Measurements from ENCODE around the gene RHOA.
"Not testable (repeated sequence)": the region's sequence is repeated elsewhere in the genome, so short reads cannot be mapped to it uniquely, and the experiment has no call there.

The RHOA gene

GRCh38 chr3:49397470-49397869 lies 14.3 kb downstream of the RHOA start:
- Histone ChIP-seq H3K9me3 (ENCODE audit: control insufficient read depth in 1 of 2, low read length in 2 of 2) (no peaks in the 10 kb centered on the region), H3K4me3 (ENCODE audit: low read depth in 1 of 2, low read length in 2 of 2) (no peak overlapping the region), H3K27ac (ENCODE audit: low read depth, low read length) (no peak overlapping the region), H3K4me1 (ENCODE audit: control insufficient read depth in 1 of 2, insufficient read depth in 2 of 2, low read length in 2 of 2) (peaks cover 4 to 8% of the 10 kb centered on the region in 2 donors), H3K36me3 (ENCODE audit: control insufficient read depth in 1 of 2, insufficient read depth in 2 of 2, low read length in 2 of 2) (peaks cover 0 to 28% of the 10 kb centered on the region in 2 donors), H3K27me3 (ENCODE audit: control insufficient read depth in 1 of 2, insufficient read depth in 2 of 2, low read length in 2 of 2) (no peaks in the 10 kb centered on the region), H3K9ac (ENCODE audit: low read depth in 1 of 2, low read length in 2 of 2) (no peak overlapping the region)

GRCh38 chr3:49391310-49391709 lies 20.5 kb downstream of the RHOA start:
- H3K27me3 ChIP-seq (ENCODE audit: control insufficient read depth in 1 of 2, insufficient read depth in 2 of 2, low read length in 2 of 2), result not testable (repeated sequence)

GRCh38 chr3:49389297-49389696 lies 22.5 kb downstream of the RHOA start:
- peaks cover 0 to 11% of the 10 kb centered on the region in 2 donors for H3K36me3 ChIP-seq (ENCODE audit: control insufficient read depth in 1 of 2, insufficient read depth in 2 of 2, low read length in 2 of 2)
- no peak overlapping the region for H3K27ac ChIP-seq (ENCODE audit: low read depth, low read length)
- no peak overlapping the region for H3K9ac ChIP-seq (ENCODE audit: low read depth in 1 of 2, low read length in 2 of 2)
- H3K9me3 ChIP-seq (ENCODE audit: control insufficient read depth in 1 of 2, low read length in 2 of 2), result no peaks in the 10 kb centered on the region
- H3K27me3 ChIP-seq (ENCODE audit: control insufficient read depth in 1 of 2, insufficient read depth in 2 of 2, low read length in 2 of 2), result no peaks in the 10 kb centered on the region
- no peak overlapping the region for H3K4me3 ChIP-seq (ENCODE audit: low read depth in 1 of 2, low read length in 2 of 2)
- H3K4me1 ChIP-seq (ENCODE audit: control insufficient read depth in 1 of 2, insufficient read depth in 2 of 2, low read length in 2 of 2), result peaks cover 0 to 10% of the 10 kb centered on the region in 2 donors

More at GRCh38 chr3:49391310-49391709, 20.5 kb downstream of the RHOA start:
- not testable (repeated sequence) for H3K9ac ChIP-seq (ENCODE audit: low read depth in 1 of 2, low read length in 2 of 2); H3K4me3 ChIP-seq (ENCODE audit: low read depth in 1 of 2, low read length in 2 of 2); H3K9me3 ChIP-seq (ENCODE audit: control insufficient read depth in 1 of 2, low read length in 2 of 2); H3K4me1 ChIP-seq (ENCODE audit: control insufficient read depth in 1 of 2, insufficient read depth in 2 of 2, low read length in 2 of 2); H3K27ac ChIP-seq (ENCODE audit: low read depth, low read length)
- peaks cover 0 to 23% of the 10 kb centered on the region in 2 donors for H3K36me3 ChIP-seq (ENCODE audit: control insufficient read depth in 1 of 2, insufficient read depth in 2 of 2, low read length in 2 of 2)

- peaks cover 0 to 7% of the 10 kb centered on the region in 2 donors for H3K36me3 ChIP-seq (ENCODE audit: control insufficient read depth in 1 of 2, insufficient read depth in 2 of 2, low read length in 2 of 2)
- peaks cover 0 to 10% of the 10 kb centered on the region in 2 donors for H3K4me1 ChIP-seq (ENCODE audit: control insufficient read depth in 1 of 2, insufficient read depth in 2 of 2, low read length in 2 of 2)
- no peak overlapping the region for H3K27ac ChIP-seq (ENCODE audit: low read depth, low read length)
- no peak overlapping the region for H3K4me3 ChIP-seq (ENCODE audit: low read depth in 1 of 2, low read length in 2 of 2)
- H3K9me3 ChIP-seq (ENCODE audit: control insufficient read depth in 1 of 2, low read length in 2 of 2), result no peaks in the 10 kb centered on the region
- no peak overlapping the region for H3K9ac ChIP-seq (ENCODE audit: low read depth in 1 of 2, low read length in 2 of 2)
- no peaks in the 10 kb centered on the region for H3K27me3 ChIP-seq (ENCODE audit: control insufficient read depth in 1 of 2, insufficient read depth in 2 of 2, low read length in 2 of 2)
Observed at GRCh38 chr3:49388289-49388820, 23.4 kb downstream of the RHOA start.

GRCh38 chr3:49387721-49388120 lies 24.1 kb downstream of the RHOA start:
- Histone ChIP-seq H3K9me3 (ENCODE audit: control insufficient read depth in 1 of 2, low read length in 2 of 2) (no peaks in the 10 kb centered on the region), H3K27ac (ENCODE audit: low read depth, low read length) (no peak overlapping the region), H3K4me1 (ENCODE audit: control insufficient read depth in 1 of 2, insufficient read depth in 2 of 2, low read length in 2 of 2) (peaks cover 0 to 10% of the 10 kb centered on the region in 2 donors)

GRCh38 chr3:49386056-49386756 lies 25.6 kb downstream of the RHOA start:
- H3K36me3 ChIP-seq (ENCODE audit: control insufficient read depth in 1 of 2, insufficient read depth in 2 of 2, low read length in 2 of 2), result peaks cover 0 to 5% of the 10 kb centered on the region in 2 donors
- H3K27me3 ChIP-seq (ENCODE audit: control insufficient read depth in 1 of 2, insufficient read depth in 2 of 2, low read length in 2 of 2), result no peaks in the 10 kb centered on the region
- no peak overlapping the region for H3K27ac ChIP-seq (ENCODE audit: low read depth, low read length)
- H3K9ac ChIP-seq (ENCODE audit: low read depth in 1 of 2, low read length in 2 of 2), result no peak overlapping the region
- H3K9me3 ChIP-seq (ENCODE audit: control insufficient read depth in 1 of 2, low read length in 2 of 2), result no peaks in the 10 kb centered on the region
- H3K4me1 ChIP-seq (ENCODE audit: control insufficient read depth in 1 of 2, insufficient read depth in 2 of 2, low read length in 2 of 2), result peaks cover 0 to 10% of the 10 kb centered on the region in 2 donors
- H3K4me3 ChIP-seq (ENCODE audit: low read depth in 1 of 2, low read length in 2 of 2), result no peak overlapping the region

More at GRCh38 chr3:49387721-49388120, 24.1 kb downstream of the RHOA start:
- Histone ChIP-seq H3K4me3 (ENCODE audit: low read depth in 1 of 2, low read length in 2 of 2) (no peak overlapping the region), H3K9ac (ENCODE audit: low read depth in 1 of 2, low read length in 2 of 2) (no peak overlapping the region), H3K36me3 (ENCODE audit: control insufficient read depth in 1 of 2, insufficient read depth in 2 of 2, low read length in 2 of 2) (peaks cover 0 to 5% of the 10 kb centered on the region in 2 donors), H3K27me3 (ENCODE audit: control insufficient read depth in 1 of 2, insufficient read depth in 2 of 2, low read length in 2 of 2) (no peaks in the 10 kb centered on the region)

GRCh38 chr3:49385617-49386016 lies 26.2 kb downstream of the RHOA start:
- Histone ChIP-seq H3K4me1 (ENCODE audit: control insufficient read depth in 1 of 2, insufficient read depth in 2 of 2, low read length in 2 of 2) (peaks cover 0 to 10% of the 10 kb centered on the region in 2 donors), H3K27me3 (ENCODE audit: control insufficient read depth in 1 of 2, insufficient read depth in 2 of 2, low read length in 2 of 2) (no peaks in the 10 kb centered on the region), H3K4me3 (ENCODE audit: low read depth in 1 of 2, low read length in 2 of 2) (no peak overlapping the region)

GRCh38 chr3:49383387-49383786 lies 28.4 kb downstream of the RHOA start:
- Histone ChIP-seq H3K27ac (ENCODE audit: low read depth, low read length) (no peak overlapping the region), H3K27me3 (ENCODE audit: control insufficient read depth in 1 of 2, insufficient read depth in 2 of 2, low read length in 2 of 2) (no peaks in the 10 kb centered on the region), H3K4me3 (ENCODE audit: low read depth in 1 of 2, low read length in 2 of 2) (no peak overlapping the region), H3K9me3 (ENCODE audit: control insufficient read depth in 1 of 2, low read length in 2 of 2) (no peaks in the 10 kb centered on the region), H3K4me1 (ENCODE audit: control insufficient read depth in 1 of 2, insufficient read depth in 2 of 2, low read length in 2 of 2) (peaks cover 0 to 14% of the 10 kb centered on the region in 2 donors), H3K9ac (ENCODE audit: low read depth in 1 of 2, low read length in 2 of 2) (no peak overlapping the region), H3K36me3 (ENCODE audit: control insufficient read depth in 1 of 2, insufficient read depth in 2 of 2, low read length in 2 of 2) (peaks cover 0 to 4% of the 10 kb centered on the region in 2 donors)

More at GRCh38 chr3:49385617-49386016, 26.2 kb downstream of the RHOA start:
- Histone ChIP-seq H3K36me3 (ENCODE audit: control insufficient read depth in 1 of 2, insufficient read depth in 2 of 2, low read length in 2 of 2) (peaks cover 0 to 5% of the 10 kb centered on the region in 2 donors), H3K27ac (ENCODE audit: low read depth, low read length) (no peak overlapping the region), H3K9ac (ENCODE audit: low read depth in 1 of 2, low read length in 2 of 2) (no peak overlapping the region), H3K9me3 (ENCODE audit: control insufficient read depth in 1 of 2, low read length in 2 of 2) (no peaks in the 10 kb centered on the region)

- H3K36me3 ChIP-seq (ENCODE audit: control insufficient read depth in 1 of 2, insufficient read depth in 2 of 2, low read length in 2 of 2), result peaks cover 15 to 18% of the 10 kb centered on the region in 2 donors
- H3K9ac ChIP-seq (ENCODE audit: low read depth in 1 of 2, low read length in 2 of 2), result no peak overlapping the region
- no peaks in the 10 kb centered on the region for H3K27me3 ChIP-seq (ENCODE audit: control insufficient read depth in 1 of 2, insufficient read depth in 2 of 2, low read length in 2 of 2)
- peaks cover 0 to 4% of the 10 kb centered on the region in 2 donors for H3K4me1 ChIP-seq (ENCODE audit: control insufficient read depth in 1 of 2, insufficient read depth in 2 of 2, low read length in 2 of 2)
- no peak overlapping the region for H3K4me3 ChIP-seq (ENCODE audit: low read depth in 1 of 2, low read length in 2 of 2)
- no peak overlapping the region for H3K27ac ChIP-seq (ENCODE audit: low read depth, low read length)
- H3K9me3 ChIP-seq (ENCODE audit: control insufficient read depth in 1 of 2, low read length in 2 of 2), result no peaks in the 10 kb centered on the region
Observed at GRCh38 chr3:49378249-49378895, 33.4 kb downstream of the RHOA start.

GRCh38 chr3:49377483-49377882 lies 34.3 kb downstream of the RHOA start:
- Histone ChIP-seq H3K9me3 (ENCODE audit: control insufficient read depth in 1 of 2, low read length in 2 of 2) (no peaks in the 10 kb centered on the region), H3K27ac (ENCODE audit: low read depth, low read length) (no peak overlapping the region), H3K4me1 (ENCODE audit: control insufficient read depth in 1 of 2, insufficient read depth in 2 of 2, low read length in 2 of 2) (peaks cover 0 to 4% of the 10 kb centered on the region in 2 donors)

More at GRCh38 chr3:49377483-49377882, 34.3 kb downstream of the RHOA start:
- Histone ChIP-seq H3K4me3 (ENCODE audit: low read depth in 1 of 2, low read length in 2 of 2) (no peak overlapping the region), H3K9ac (ENCODE audit: low read depth in 1 of 2, low read length in 2 of 2) (no peak overlapping the region), H3K36me3 (ENCODE audit: control insufficient read depth in 1 of 2, insufficient read depth in 2 of 2, low read length in 2 of 2) (peaks cover 23 to 26% of the 10 kb centered on the region in 2 donors), H3K27me3 (ENCODE audit: control insufficient read depth in 1 of 2, insufficient read depth in 2 of 2, low read length in 2 of 2) (no peaks in the 10 kb centered on the region)
